Endothelial cell of umbilical vein (primary cell): ENCODE measurements around the gene KLB. TPM values are rescaled to one million over a fixed set of nuclear protein-coding genes. Genes with fewer than 3 reads are reported as not detected.
A peak's percentile ranks its signal among the peaks of the same experiment; 100 is the strongest.

Experiments used
- BruUV-seq: library from RNA; stranded (reverse); fragments of 400-500 nt; replicated peaks from 2 replicates; lab custom pipeline; 2021; lab: Mats Ljungman, UMichigan
- CTCF ChIA-PET: fragments of 300-600, 350-600 bp; sonication (Branson Sonifier 250); formaldehyde crosslinking; loops from one replicate; lab custom pipeline; 2021; ENCODE audit warnings: antibody characterized with exemption, inconsistent platforms; lab: Charles Lee
- POLR2A ChIA-PET: fragments of 300-600, 350-600 bp; sonication (Branson Sonifier 250); formaldehyde crosslinking; loops from one replicate; lab custom pipeline; 2021; ENCODE audit warnings: antibody characterized with exemption, inconsistent platforms; lab: Charles Lee
- DNase-seq: peaks from one replicate; pipeline ENCODE4 v3.0.0-alpha.2; 2011; ENCODE audit warnings: low read depth, low spot score
- FAIRE-seq: peaks from 2 replicates; lab custom pipeline; 2011; peaks lifted over from hg19 to GRCh38; lab: Jason Lieb, UNC
- H2AFZ ChIP-seq: 2 replicates; pipeline ENCODE4 v1.6.0; 2012; ENCODE audit warnings: low read depth, low read length, control low read depth, inconsistent platforms
- H3K27ac ChIP-seq: 2 replicates; pipeline ENCODE4 v1.5.1; 2011; ENCODE audit warnings: low read depth, mild to moderate bottlenecking, control low read depth, low read length, moderate library complexity; ENCODE audit not compliant: insufficient read depth
- H3K27me3 ChIP-seq, 2 experiments: 2 replicates each; pipeline versions ENCODE4 v1.6.0 to v1.6.1; 2011; ENCODE audit warnings: low read length in 2 of 2, mixed read lengths in 1 of 2; ENCODE audit not compliant: control insufficient read depth in 2 of 2, insufficient read depth in 2 of 2
- H3K36me3 ChIP-seq, 2 experiments: 2 replicates in 1 of 2; 3 replicates in 1 of 2; pipeline ENCODE4 v1.5.1; 2011; ENCODE audit warnings: low read length in 2 of 2, mild to moderate bottlenecking in 1 of 2, moderate library complexity in 1 of 2; ENCODE audit not compliant: control insufficient read depth in 2 of 2, insufficient read depth in 2 of 2; ENCODE audit errors: extremely low read depth in 1 of 2
- H3K4me1 ChIP-seq: 3 replicates; pipeline ENCODE4 v1.5.1; 2011; ENCODE audit warnings: mild to moderate bottlenecking, low read length; ENCODE audit not compliant: control insufficient read depth, insufficient read depth; ENCODE audit errors: extremely low read depth
- H3K4me2 ChIP-seq: 2 replicates; pipeline ENCODE4 v1.6.1; 2011; ENCODE audit warnings: low read length, control low read depth, mixed read lengths; ENCODE audit not compliant: insufficient read depth
- H3K4me3 ChIP-seq, 3 experiments: fragments of 200-600 bp in 1 of 3; sonication (generic), shearing (Covaris generic) in 1 of 3; replicated peaks in 1 of 3; 2 replicates each; pipeline ENCODE4 v1.5.1; 2011 to 2016; ENCODE audit warnings: control low read depth in 3 of 3, low read length in 3 of 3, mild to moderate bottlenecking in 2 of 3, inconsistent platforms in 1 of 3, low read depth in 1 of 3, moderate library complexity in 1 of 3; ENCODE audit not compliant: insufficient read depth in 1 of 3
- H3K79me2 ChIP-seq: 2 replicates; pipeline ENCODE4 v1.6.0; 2012; ENCODE audit warnings: low read length, inconsistent platforms; ENCODE audit not compliant: control insufficient read depth, insufficient read depth
- H3K9ac ChIP-seq: replicated peaks from 2 replicates; pipeline ENCODE3; 2011; ENCODE audit warnings: low read length, control low read depth; ENCODE audit not compliant: insufficient read depth; ENCODE audit errors: extremely low read depth
- H3K9me1 ChIP-seq: replicated peaks from 3 replicates; pipeline ENCODE4 v1.6.0; 2011; ENCODE audit warnings: mild to moderate bottlenecking, low read length; ENCODE audit not compliant: control insufficient read depth, insufficient read depth; ENCODE audit errors: extremely low read depth
- H3K9me3 ChIP-seq: replicated peaks from 2 replicates; pipeline ENCODE4 v1.5.1; 2012; ENCODE audit warnings: low read length, inconsistent platforms; ENCODE audit not compliant: control insufficient read depth, insufficient read depth
- H4K20me1 ChIP-seq: replicated peaks from 2 replicates; pipeline ENCODE3; 2011; ENCODE audit warnings: mild to moderate bottlenecking, low read length; ENCODE audit not compliant: control insufficient read depth, insufficient read depth; ENCODE audit errors: extremely low read depth
- CTCF ChIP-seq, 2 donors: IDR thresholded peaks; 1 replicate in 1 of 2; 2 replicates in 1 of 2; pipeline ENCODE4 v1.5.1; 2011; ENCODE audit warnings: low read length in 2 of 2, mild to moderate bottlenecking in 2 of 2, moderate library complexity in 2 of 2, control low read depth in 1 of 2, inconsistent platforms in 1 of 2, low read depth in 1 of 2; ENCODE audit not compliant: insufficient read depth in 1 of 2; ENCODE audit errors: extremely low read depth in 1 of 2
- FOS ChIP-seq: IDR thresholded peaks from 2 replicates; pipeline ENCODE4 v1.6.1; 2011; ENCODE audit warnings: mild to moderate bottlenecking, low read length, moderate library complexity, borderline replicate concordance; ENCODE audit not compliant: insufficient read depth
- GATA2 ChIP-seq: IDR thresholded peaks from 2 replicates; pipeline ENCODE4 v1.7.0; 2011; ENCODE audit warnings: low read depth, mild to moderate bottlenecking, moderate library complexity, mixed read lengths, low read length; ENCODE audit not compliant: insufficient read length, insufficient read depth
- dilution Hi-C: fragments of 300-500 bp; cut with MboI; formaldehyde crosslinking; loops from one replicate; pipeline ENCODE4 v1.15.0; 2019; ENCODE audit warnings: low sequenced_read_pairs; ENCODE audit not compliant: extremely low pct_ligation_motif_present
- intact Hi-C: fragments of 100-400 bp; cut with micrococcal nuclease; formaldehyde crosslinking; loops from one replicate; pipeline ENCODE4 v1.10.0; 2022
- polyA plus RNA-seq, 4 experiments: library from polyadenylated mRNA; depleted of rRNA in 3 of 4; stranded (reverse) in 3 of 4; unstranded in 1 of 4; fragments of >200 nt; gene quantifications; 2 replicates each; pipeline versions ENCODE4 v1.2.1 to v1.2.3, GENCODE V29; 2011 to 2012; ENCODE audit warnings: missing spikeins in 1 of 4
- total RNA-seq: library from RNA; stranded (reverse); gene quantifications from 2 replicates; pipeline ENCODE4 v1.2.3, GENCODE V29; 2021

The KLB gene
- total and polyA plus RNA-seq, 2 donors (not counting 3 experiments of a cell fraction or from before 2014, with no cell fraction given): 0.01 TPM; not detected in 1

DNA sequence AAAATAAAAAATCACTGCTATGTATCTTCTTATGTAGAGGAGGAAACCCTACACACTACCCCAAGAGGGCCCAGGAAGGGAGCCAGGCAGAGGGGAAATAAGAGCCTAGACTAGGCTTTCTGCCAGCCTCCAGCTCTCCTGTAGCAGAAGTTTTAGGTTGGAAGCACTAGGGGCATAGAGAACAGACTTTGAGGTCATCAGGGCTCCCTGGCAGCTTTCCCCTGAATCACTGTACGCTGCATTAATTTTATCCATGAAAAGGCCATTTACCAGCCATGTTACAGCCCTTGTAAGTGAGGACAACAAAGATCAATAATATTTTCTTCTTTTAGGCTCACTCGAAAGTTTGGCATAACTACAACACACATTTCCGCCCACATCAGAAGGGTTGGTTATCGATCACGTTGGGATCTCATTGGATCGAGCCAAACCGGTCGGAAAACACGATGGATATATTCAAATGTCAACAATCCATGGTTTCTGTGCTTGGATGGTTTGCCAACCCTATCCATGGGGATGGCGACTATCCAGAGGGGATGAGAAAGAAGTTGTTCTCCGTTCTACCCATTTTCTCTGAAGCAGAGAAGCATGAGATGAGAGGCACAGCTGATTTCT, 27.3 kb downstream of the KLB start:
- H3K9ac ChIP-seq: no peak overlapping the region
- TF ChIP-seq FOS (no peak), GATA2 (no peak)
- H3K27ac ChIP-seq: no peak overlapping the region
- H3K9me1 ChIP-seq: no peaks in the 10 kb centered on the region
- BruUV-seq: no TSS peak
- CTCF ChIA-PET: no interaction called here
- no peaks in the 10 kb centered on the region for H3K79me2 ChIP-seq
- H3K36me3 ChIP-seq: no peaks in the 10 kb centered on the region
- H2AFZ ChIP-seq: no peak overlapping the region
- dilution Hi-C loops: no loop called here
- no peaks in the 10 kb centered on the region for H4K20me1 ChIP-seq
- no peaks in the 10 kb centered on the region for H3K4me1 ChIP-seq
- FAIRE-seq (no peak), DNase-seq (no peak)
- intact Hi-C loops: no loop called here
- no peaks in the 10 kb centered on the region for H3K9me3 ChIP-seq
- H3K4me3 ChIP-seq: no peak overlapping the region
- H3K27me3 ChIP-seq: peaks cover 7 to 11% of the 10 kb centered on the region in 2 experiments
- H3K4me2 ChIP-seq: no peak overlapping the region
- POLR2A ChIA-PET: no interaction called here

DNA sequence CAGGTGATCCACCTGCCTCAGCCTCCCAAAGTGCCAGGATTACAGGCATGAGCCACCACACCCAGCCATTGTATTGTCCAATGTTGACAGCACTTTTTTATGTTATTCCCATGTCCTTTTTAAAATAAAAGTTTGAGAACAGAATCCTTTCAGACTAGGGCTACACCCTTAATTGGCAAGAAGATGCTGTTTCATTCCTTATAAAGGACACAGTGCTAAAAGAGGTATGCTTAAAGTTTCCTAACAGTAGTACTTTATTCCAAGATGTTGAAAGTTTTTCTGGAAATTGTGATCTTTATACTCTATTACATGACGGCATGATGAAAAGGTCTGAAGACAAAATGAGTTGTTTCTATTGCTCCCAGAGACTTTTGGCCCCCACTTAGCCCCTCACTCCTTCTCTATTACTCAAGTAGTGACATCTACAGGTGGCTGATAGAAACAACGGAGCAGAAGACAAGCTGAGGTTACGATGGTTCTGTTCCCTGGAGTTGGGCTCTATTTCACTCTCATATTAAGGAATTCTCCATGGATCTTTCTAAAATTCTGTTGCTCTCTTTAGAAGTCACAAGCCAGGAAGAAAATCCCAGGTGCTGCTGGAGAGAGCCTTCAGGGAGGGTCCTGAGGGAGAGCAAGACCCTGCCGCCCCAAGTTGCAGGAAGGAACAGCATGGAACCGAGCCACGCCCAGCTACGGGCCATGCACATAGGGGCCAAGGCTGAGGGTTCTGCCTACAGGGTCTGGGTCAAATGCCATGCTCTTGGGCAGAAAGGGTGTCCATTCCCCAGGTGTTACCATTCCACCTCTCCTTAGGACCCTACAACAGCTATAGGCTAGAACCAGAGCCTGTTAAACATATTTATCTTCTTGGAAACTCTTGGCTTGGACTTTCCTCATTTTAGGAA, 29.2 kb downstream of the KLB start:
- Histone ChIP-seq H3K27me3 (peaks cover 9 to 11% of the 10 kb centered on the region in 2 experiments), H3K9me3 (no peaks in the 10 kb centered on the region), H3K9me1 (no peaks in the 10 kb centered on the region), H3K4me3 (no peak overlapping the region), H4K20me1 (no peaks in the 10 kb centered on the region), H3K27ac (no peak overlapping the region), H3K9ac (no peak overlapping the region), H3K79me2 (no peaks in the 10 kb centered on the region), H3K4me1 (no peaks in the 10 kb centered on the region), H3K36me3 (no peaks in the 10 kb centered on the region), H2AFZ (no peak overlapping the region), H3K4me2 (no peak overlapping the region)
- CTCF ChIA-PET: interaction anchor here (0.6 to 1.1 kb wide), 6 partner anchors 8 to 233 kb away, joined by 3 to 4 read pairs (median 3); no protein-coding TSS in a partner anchor
- dilution Hi-C loops: no loop called here
- intact Hi-C loops: no loop called here
- TF ChIP-seq CTCF (IDR thresholded peaks at IDR 0.05; ENCODE audit: extremely low read depth in 1 of 2, insufficient read depth in 1 of 2, low read depth in 1 of 2, low read length in 2 of 2): peak in 1 of 2 donors; percentile 2
- no peak for TF ChIP-seq GATA2
- FAIRE-seq (no peak), DNase-seq (no peak)
- POLR2A ChIA-PET: no interaction called here
- BruUV-seq: no TSS peak
